Measurements from ENCODE around the gene PIGQ.

GRCh38 chr16:628321-629061 is 58.7 kb downstream of the PIGQ start:
- TF ChIP-seq POLR2A (IDR thresholded peaks at IDR 0.05) (no peak), CTCF (IDR thresholded peaks at IDR 0.05) (no peak)

Measured in heart left ventricle (tissue), 13 donors.